Ammon's horn (tissue), 1 donor: Measurements from ENCODE around the gene FAM156A.
"Not testable (repeated sequence)": the region's sequence is repeated elsewhere in the genome, so short reads cannot be mapped to it uniquely, and the experiment has no call there.

Source experiments
- DNase-seq: peaks from one replicate; pipeline ENCODE4 v3.0.0-alpha.2; 2016; ENCODE audit warnings: low spot score

The FAM156A gene

GRCh38 chrX:52905531-52905930 is 52.8 kb downstream of the FAM156A start:
- not testable (repeated sequence) for DNase-seq
